Measurements from ENCODE around the gene PRSS8. TPM values are rescaled to one million over a fixed set of nuclear protein-coding genes. Genes with fewer than 3 reads are reported as not detected.

The PRSS8 gene
- total RNA-seq, 1 experiment from 2014 or later = 154 TPM

DNA sequence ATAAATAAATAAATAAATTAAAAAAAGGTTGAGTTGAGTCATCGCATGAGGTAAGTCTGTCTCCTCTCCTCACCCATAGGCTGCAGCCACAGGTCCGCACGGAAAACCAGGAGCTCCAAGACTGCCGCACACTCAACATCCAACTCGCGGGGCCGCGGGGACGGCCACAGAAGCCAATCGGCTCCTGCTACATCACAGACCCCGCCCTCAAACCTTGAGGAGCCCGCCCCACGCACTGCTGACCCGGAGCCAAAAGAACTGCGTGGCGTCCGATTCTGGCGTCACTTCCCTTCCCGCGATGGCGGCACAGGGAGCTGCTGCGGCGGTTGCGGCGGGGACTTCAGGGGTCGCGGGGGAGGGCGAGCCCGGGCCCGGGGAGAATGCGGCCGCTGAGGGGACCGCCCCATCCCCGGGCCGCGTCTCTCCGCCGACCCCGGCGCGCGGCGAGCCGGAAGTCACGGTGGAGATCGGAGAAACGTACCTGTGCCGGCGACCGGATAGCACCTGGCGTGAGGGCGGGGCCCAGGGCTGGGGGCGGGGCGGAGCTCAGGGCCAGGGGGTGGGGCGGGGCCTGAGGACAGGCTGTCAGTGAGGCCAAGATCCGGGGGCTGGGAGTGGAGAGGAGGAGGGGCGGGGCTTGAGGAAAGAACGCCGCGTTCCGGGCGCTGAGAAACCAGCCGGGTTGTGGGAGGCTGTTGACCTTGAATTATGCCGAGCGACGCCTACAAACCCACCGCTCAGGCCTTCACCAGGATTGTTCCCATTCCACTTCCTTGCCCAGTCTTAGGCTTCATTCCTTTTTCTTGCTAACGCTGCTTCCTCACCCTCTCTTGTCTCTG is 17.9 kb downstream of the PRSS8 start, which contains the start of gene KAT8:
TSS of gene KAT8 (plus strand) at position 281 of the 839 bp plus-strand sequence. CDS start at position 299, 18 bp downstream.
- intact Hi-C loops (cut with micrococcal nuclease; ENCODE audit: unreplicated experiment) = loop anchor here (1.0 to 2.0 kb wide), 5 partner anchors 13 to 85 kb away; partner anchors contain the start of genes STX4 and VKORC1
- Histone ChIP-seq H2AFZ (peak within 1 kb of the TSS; percentile 60), H3K9me2 (ENCODE audit: insufficient read depth) (no peaks in the 10 kb centered on the region), H3K4me1 (replicated peaks; ENCODE audit: insufficient read depth) (peaks cover 16% of the 10 kb centered on the region), H3K36me3 (ENCODE audit: low read depth) (peaks cover 31% of the 10 kb centered on the region), H3F3A (ENCODE audit: insufficient read depth, low read depth) (peaks cover 37% of the 10 kb centered on the region), H3K27me3 (ENCODE audit: insufficient read depth, low read depth) (no peaks in the 10 kb centered on the region), H3K27ac (peak within 1 kb of the TSS; percentile 91), H3K9me3 (ENCODE audit: insufficient read depth, low read depth) (no peaks in the 10 kb centered on the region), H3K79me2 (ENCODE audit: low read depth) (peaks cover 40% of the 10 kb centered on the region), H3K4me3 (peak within 1 kb of the TSS; percentile 74), H4K20me1 (ENCODE audit: insufficient read depth) (no peaks in the 10 kb centered on the region; the same call in 1 of the 2 replicates), H3K4me2 (peak within 1 kb of the TSS; percentile 91)
- TF ChIP-seq EZH2 (IDR thresholded peaks at IDR 0.05; ENCODE audit: low read depth) = no peak
- ChIA-PET POLR2A (ENCODE audit: unreplicated experiment) (interaction anchor here (0.5 to 2.0 kb wide), 25 partner anchors 9 to 595 kb away, joined by 3 to 108 read pairs (median 6); partner anchors contain the start of genes FUS, PRSS8, STX4 and ZNF646), CTCF (interaction anchor here (0.6 to 2.9 kb wide), 8 partner anchors 21 to 751 kb away, joined by 3 to 49 read pairs (median 4); partner anchors contain the start of gene HSD3B7)
- peak; percentile 98 to 100 for DNase-seq
- BruUV-seq (replicated peaks) = TSS peak; percentile 40

DNA sequence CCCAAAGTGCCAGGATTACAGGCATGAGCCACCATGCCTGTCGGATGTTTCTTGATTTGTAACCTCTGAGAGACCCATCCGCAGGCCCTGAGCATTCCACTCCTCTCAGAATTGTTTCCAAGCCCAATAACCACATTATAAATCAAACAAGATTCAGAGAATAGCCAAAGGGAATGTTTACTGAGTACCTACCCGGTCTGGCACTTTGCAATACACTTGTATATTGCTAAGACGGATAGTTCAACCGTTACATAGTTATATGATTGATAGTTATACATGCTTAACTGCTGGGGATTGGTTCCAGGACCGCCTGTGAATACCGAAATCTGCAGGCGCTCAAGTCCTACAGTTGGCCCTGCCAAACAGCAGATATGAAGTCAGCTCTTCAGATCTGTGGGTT is 21.1 kb downstream of the PRSS8 start:
- peaks cover 6% of the 10 kb centered on the region; the same call in 1 of the 2 replicates for H3K36me3 ChIP-seq (ENCODE audit: low read depth)
- H3K27ac ChIP-seq = no peak overlapping the region
- ChIA-PET POLR2A (ENCODE audit: unreplicated experiment) (interaction anchor here (0.6 to 1.4 kb wide), 2 partner anchors 40 to 69 kb away, joined by 11 to 19 read pairs; partner anchors contain the start of genes ZNF646 and ZNF668), CTCF (no interaction called here)
- H3K4me2 ChIP-seq = no peak overlapping the region
- no peak for TF ChIP-seq EZH2 (IDR thresholded peaks at IDR 0.05; ENCODE audit: low read depth)
- TF ChIP-seq, protein P1, sequence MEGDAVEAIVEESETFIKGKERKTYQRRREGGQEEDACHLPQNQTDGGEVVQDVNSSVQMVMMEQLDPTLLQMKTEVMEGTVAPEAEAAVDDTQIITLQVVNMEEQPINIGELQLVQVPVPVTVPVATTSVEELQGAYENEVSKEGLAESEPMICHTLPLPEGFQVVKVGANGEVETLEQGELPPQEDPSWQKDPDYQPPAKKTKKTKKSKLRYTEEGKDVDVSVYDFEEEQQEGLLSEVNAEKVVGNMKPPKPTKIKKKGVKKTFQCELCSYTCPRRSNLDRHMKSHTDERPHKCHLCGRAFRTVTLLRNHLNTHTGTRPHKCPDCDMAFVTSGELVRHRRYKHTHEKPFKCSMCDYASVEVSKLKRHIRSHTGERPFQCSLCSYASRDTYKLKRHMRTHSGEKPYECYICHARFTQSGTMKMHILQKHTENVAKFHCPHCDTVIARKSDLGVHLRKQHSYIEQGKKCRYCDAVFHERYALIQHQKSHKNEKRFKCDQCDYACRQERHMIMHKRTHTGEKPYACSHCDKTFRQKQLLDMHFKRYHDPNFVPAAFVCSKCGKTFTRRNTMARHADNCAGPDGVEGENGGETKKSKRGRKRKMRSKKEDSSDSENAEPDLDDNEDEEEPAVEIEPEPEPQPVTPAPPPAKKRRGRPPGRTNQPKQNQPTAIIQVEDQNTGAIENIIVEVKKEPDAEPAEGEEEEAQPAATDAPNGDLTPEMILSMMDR (conservative IDR thresholded peaks at IDR 0.05) = no peak
- H3K4me1 ChIP-seq (replicated peaks; ENCODE audit: insufficient read depth) = peaks cover 14% of the 10 kb centered on the region
- no peaks in the 10 kb centered on the region for H3K9me3 ChIP-seq (ENCODE audit: insufficient read depth, low read depth)
- no peaks in the 10 kb centered on the region for H3K27me3 ChIP-seq (ENCODE audit: insufficient read depth, low read depth)
- peaks cover 30% of the 10 kb centered on the region for H3K79me2 ChIP-seq (ENCODE audit: low read depth)
- BruUV-seq (replicated peaks) = no TSS peak
- no peaks in the 10 kb centered on the region for H4K20me1 ChIP-seq (ENCODE audit: insufficient read depth)
- intact Hi-C loops (cut with micrococcal nuclease; ENCODE audit: unreplicated experiment) = no loop called here
- H3K4me3 ChIP-seq = no peak overlapping the region
- H3F3A ChIP-seq (ENCODE audit: insufficient read depth, low read depth) = peaks cover 37% of the 10 kb centered on the region
- H3K9me2 ChIP-seq (ENCODE audit: insufficient read depth) = no peaks in the 10 kb centered on the region
- no peak for DNase-seq
- no peak overlapping the region for H2AFZ ChIP-seq

DNA sequence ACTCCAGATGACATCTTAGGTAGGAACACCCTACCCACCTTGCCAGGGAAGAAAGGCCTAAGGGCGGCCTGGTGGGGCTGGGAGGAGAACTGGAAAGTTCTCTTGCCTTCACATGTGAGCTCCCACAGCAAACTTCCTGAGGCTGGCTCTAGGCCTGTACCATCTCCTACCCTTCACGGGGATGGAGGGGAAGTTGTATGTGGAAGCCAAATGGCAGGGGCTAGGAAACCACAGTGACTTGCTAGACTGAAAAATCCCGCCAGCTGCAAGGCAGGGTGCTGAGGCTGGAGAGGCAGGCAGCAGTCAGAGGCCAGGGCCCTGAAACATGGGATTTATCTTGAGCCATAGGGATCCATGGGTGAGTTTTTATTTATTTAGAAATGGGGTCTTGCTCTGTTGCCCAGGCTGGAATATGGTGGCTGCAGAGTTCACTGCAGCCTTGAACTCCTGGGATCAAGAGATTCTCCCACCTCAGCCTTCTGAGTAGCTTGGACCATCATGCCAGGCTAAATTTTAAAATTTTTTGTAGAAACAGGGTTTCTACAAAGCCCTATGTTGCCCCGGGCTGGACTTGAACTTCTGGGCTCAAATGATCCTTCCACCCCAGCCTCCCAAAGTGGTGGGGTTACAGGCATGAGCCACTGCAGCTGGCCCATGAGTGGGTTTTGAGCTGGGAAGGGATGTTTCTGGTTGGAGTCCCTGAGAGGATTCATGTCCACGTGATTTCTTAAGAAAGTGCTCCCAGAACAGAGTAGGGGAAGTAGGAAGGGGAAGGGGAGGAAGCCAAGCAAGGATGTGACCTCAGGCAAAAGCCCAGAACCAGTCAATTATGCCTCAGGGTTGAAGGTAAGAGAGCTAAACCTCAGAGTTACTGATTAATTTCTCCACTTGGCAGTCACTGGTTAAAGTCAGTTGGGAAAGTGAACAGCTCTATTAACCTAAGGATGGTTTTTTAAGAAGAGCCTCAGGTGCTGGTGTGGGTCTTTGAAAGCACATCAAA is 22.1 kb downstream of the PRSS8 start:
- intact Hi-C loops (cut with micrococcal nuclease; ENCODE audit: unreplicated experiment) = no loop called here
- Histone ChIP-seq H3K4me1 (replicated peaks; ENCODE audit: insufficient read depth) (peaks cover 9% of the 10 kb centered on the region), H3K9me3 (ENCODE audit: insufficient read depth, low read depth) (no peaks in the 10 kb centered on the region), H3F3A (ENCODE audit: insufficient read depth, low read depth) (peaks cover 31% of the 10 kb centered on the region), H3K27ac (0 out of 2 replicates have a peak overlapping the region, but pooled peaks have one; percentile 31), H3K9me2 (ENCODE audit: insufficient read depth) (no peaks in the 10 kb centered on the region), H3K27me3 (ENCODE audit: insufficient read depth, low read depth) (no peaks in the 10 kb centered on the region), H4K20me1 (ENCODE audit: insufficient read depth) (no peaks in the 10 kb centered on the region), H2AFZ (no peak overlapping the region), H3K36me3 (ENCODE audit: low read depth) (no peaks in the 10 kb centered on the region; the same call in 1 of the 2 replicates), H3K4me2 (no peak overlapping the region), H3K79me2 (ENCODE audit: low read depth) (peaks cover 32% of the 10 kb centered on the region), H3K4me3 (no peak overlapping the region)
- no TSS peak for BruUV-seq (replicated peaks)
- ChIA-PET CTCF (interaction anchor here (0.6 kb wide), 1 partner anchor 95 kb away, joined by 3 read pairs; no protein-coding TSS in a partner anchor), POLR2A (ENCODE audit: unreplicated experiment) (interaction anchor here (0.6 to 1.4 kb wide), 5 partner anchors 23 to 106 kb away, joined by 4 to 11 read pairs (median 6); partner anchors contain the start of genes ZNF646 and ZNF668)
- TF ChIP-seq, protein P1 (conservative IDR thresholded peaks at IDR 0.05) = no peak
- TF ChIP-seq EZH2 (IDR thresholded peaks at IDR 0.05; ENCODE audit: low read depth) = no peak
- no peak for DNase-seq
